ENCODE results near the gene CPNE4. TPM values are rescaled to one million over a fixed set of nuclear protein-coding genes. Genes with fewer than 3 reads are reported as not detected.

CPNE4 gene
- total RNA-seq, 1 experiment from 2014 or later = 1.9 TPM

- H3K56ac ChIP-seq (ENCODE audit: insufficient read length, low read depth, low read length) = no peak overlapping the region
- no peak overlapping the region for H2BK120ac ChIP-seq (ENCODE audit: low read depth, low read length, poor library complexity, severe bottlenecking)
- TF ChIP-seq, protein P1, sequence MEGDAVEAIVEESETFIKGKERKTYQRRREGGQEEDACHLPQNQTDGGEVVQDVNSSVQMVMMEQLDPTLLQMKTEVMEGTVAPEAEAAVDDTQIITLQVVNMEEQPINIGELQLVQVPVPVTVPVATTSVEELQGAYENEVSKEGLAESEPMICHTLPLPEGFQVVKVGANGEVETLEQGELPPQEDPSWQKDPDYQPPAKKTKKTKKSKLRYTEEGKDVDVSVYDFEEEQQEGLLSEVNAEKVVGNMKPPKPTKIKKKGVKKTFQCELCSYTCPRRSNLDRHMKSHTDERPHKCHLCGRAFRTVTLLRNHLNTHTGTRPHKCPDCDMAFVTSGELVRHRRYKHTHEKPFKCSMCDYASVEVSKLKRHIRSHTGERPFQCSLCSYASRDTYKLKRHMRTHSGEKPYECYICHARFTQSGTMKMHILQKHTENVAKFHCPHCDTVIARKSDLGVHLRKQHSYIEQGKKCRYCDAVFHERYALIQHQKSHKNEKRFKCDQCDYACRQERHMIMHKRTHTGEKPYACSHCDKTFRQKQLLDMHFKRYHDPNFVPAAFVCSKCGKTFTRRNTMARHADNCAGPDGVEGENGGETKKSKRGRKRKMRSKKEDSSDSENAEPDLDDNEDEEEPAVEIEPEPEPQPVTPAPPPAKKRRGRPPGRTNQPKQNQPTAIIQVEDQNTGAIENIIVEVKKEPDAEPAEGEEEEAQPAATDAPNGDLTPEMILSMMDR (conservative IDR thresholded peaks at IDR 0.05) = no peak
- peaks cover 4% of the 10 kb centered on the region for H3K4me1 ChIP-seq (ENCODE audit: insufficient read depth, low read length)
- H3K18ac ChIP-seq (ENCODE audit: insufficient read length, low read depth, low read length) = no peak overlapping the region
- H2BK5ac ChIP-seq (ENCODE audit: insufficient read length, low read length) = no peak overlapping the region
- no peak overlapping the region for H3K27ac Mint-ChIP-seq
- no peak overlapping the region for H4K5ac ChIP-seq (ENCODE audit: insufficient read length, low read depth, low read length)
- H3K27ac ChIP-seq (ENCODE audit: insufficient read length, low read depth, low read length) = no peak overlapping the region
- no peaks in the 10 kb centered on the region for H4K20me1 ChIP-seq (ENCODE audit: control insufficient read depth, insufficient read depth, insufficient read length)
- no peak overlapping the region for H4K91ac ChIP-seq (ENCODE audit: insufficient read length, low read depth, low read length)
- H2BK12ac ChIP-seq (ENCODE audit: insufficient read length, low read depth, low read length) = no peak overlapping the region
- no peaks in the 10 kb centered on the region for H3K27me3 ChIP-seq (ENCODE audit: insufficient read depth, low read length)
- no peak overlapping the region for H3K4me3 Mint-ChIP-seq
- H3K4ac ChIP-seq (ENCODE audit: low read depth, low read length) = no peak overlapping the region
- DNase-seq = no peak
- H3K79me1 ChIP-seq (ENCODE audit: insufficient read depth, low read depth, low read length, poor library complexity, severe bottlenecking) = no peaks in the 10 kb centered on the region
- H3K27me3 Mint-ChIP-seq (ENCODE audit: low read depth) = no peaks in the 10 kb centered on the region; the same call in 1 of the 2 replicates
- H2BK15ac ChIP-seq (ENCODE audit: low read depth, low read length) = no peak overlapping the region
- H3T11ph ChIP-seq (ENCODE audit: low read length) = no peak overlapping the region
- no peaks in the 10 kb centered on the region for H3K9me3 ChIP-seq (ENCODE audit: control insufficient read depth, low read depth, low read length)
- no peak overlapping the region for H3K4me2 ChIP-seq (ENCODE audit: insufficient read depth, insufficient read length, low read length)
- H2AK5ac ChIP-seq (ENCODE audit: insufficient read length, low read length) = no peak overlapping the region
- no peak overlapping the region for H3K9ac ChIP-seq (ENCODE audit: extremely low read depth, insufficient read length, low read length)
- H3K79me2 ChIP-seq (ENCODE audit: insufficient read depth, low read length) = no peaks in the 10 kb centered on the region
- WGBS (ENCODE audit: extremely low coverage, insufficient read length, low lambda C conversion rate) = no CpG with 5 or more reads among the region's 2 CpGs
- no peak overlapping the region for H3K23ac ChIP-seq (ENCODE audit: insufficient read length, low read depth, low read length)
- peaks cover 0 to under 1% of the 10 kb centered on the region in 2 experiments; a peak in 2 of 5 replicates for H3K9me3 Mint-ChIP-seq
- no peaks in the 10 kb centered on the region for H3K23me2 ChIP-seq (ENCODE audit: insufficient read length, low read depth, low read length, poor library complexity, severe bottlenecking)
- H2AFZ ChIP-seq (ENCODE audit: low read length) = no peak overlapping the region
- no peak overlapping the region for H3K14ac ChIP-seq (ENCODE audit: insufficient read depth, low read length)
- H2BK20ac ChIP-seq (ENCODE audit: low read depth, low read length, poor library complexity, severe bottlenecking) = no peak overlapping the region
- H3K4me1 Mint-ChIP-seq = peaks cover 18 to 20% of the 10 kb centered on the region in 2 experiments
- no peak overlapping the region for H4K8ac ChIP-seq (replicated peaks; ENCODE audit: insufficient read length, low read depth, low read length)
- no peaks in the 10 kb centered on the region; a peak in 1 of 7 replicates for H3K36me3 Mint-ChIP-seq (ENCODE audit: insufficient read depth in 1 of 3, low read depth in 3 of 3)
These were observed 332.7 kb downstream of the CPNE4 start for GRCh38 chr3:131702146-131702545.
